Progenitor cell of endocrine pancreas (in vitro differentiated cells): Measurements from ENCODE around the gene TREML1. TPM values are rescaled to one million over a fixed set of nuclear protein-coding genes. Genes with fewer than 3 reads are reported as not detected.

ENCODE experiments used
- DNase-seq: peaks from one replicate; pipeline ENCODE4 v3.0.0; 2021; ENCODE audit warnings: low spot score; ENCODE audit not compliant: unreplicated experiment
- H3K27ac Mint-ChIP-seq: 2 replicates; pipeline ENCODE4 v1.8.0; 2021; ENCODE audit warnings: mild to moderate bottlenecking, moderate library complexity, mixed read lengths
- H3K27me3 Mint-ChIP-seq: 2 replicates; pipeline ENCODE4 v1.8.0; 2021; ENCODE audit warnings: mixed read lengths
- H3K36me3 Mint-ChIP-seq: 2 replicates; pipeline ENCODE4 v1.8.0; 2022; ENCODE audit warnings: mixed read lengths; ENCODE audit not compliant: insufficient read depth
- H3K4me1 Mint-ChIP-seq: 2 replicates; pipeline ENCODE4 v1.8.0; 2021; ENCODE audit warnings: low read depth, mixed read lengths
- H3K4me3 Mint-ChIP-seq: 2 replicates; pipeline ENCODE4 v1.8.0; 2021; ENCODE audit warnings: low read depth, mild to moderate bottlenecking, moderate library complexity, mixed read lengths
- H3K9me3 Mint-ChIP-seq: 2 replicates; pipeline ENCODE4 v1.8.0; 2021; ENCODE audit warnings: low read depth, mixed read lengths
- total RNA-seq: library from RNA; stranded (reverse); gene quantifications from 2 replicates; pipeline ENCODE4 v1.2.1, GENCODE V29; 2021
- TF ChIP-seq, protein P1 (sequence below): fragments of 200-600 bp; sonication (generic); IDR thresholded peaks from one replicate; pipeline ENCODE4 v1.5.0; 2021; ENCODE audit warnings: antibody characterized with exemption, mild to moderate bottlenecking; ENCODE audit not compliant: unreplicated experiment

TREML1 gene
- total RNA-seq, 1 donor from 2014 or later: not detected

GRCh38 chr6:41156771-41157170, 2.6 kb upstream of the TREML1 start:
- Mint-ChIP-seq H3K36me3 (no peaks in the 10 kb centered on the region), H3K4me3 (no peak overlapping the region), H3K9me3 (no peaks in the 10 kb centered on the region), H3K27ac (peak overlapping the region; percentile 73), H3K27me3 (peaks cover 17% of the 10 kb centered on the region), H3K4me1 (no peaks in the 10 kb centered on the region)
- DNase-seq: no peak
- TF ChIP-seq, protein P1, sequence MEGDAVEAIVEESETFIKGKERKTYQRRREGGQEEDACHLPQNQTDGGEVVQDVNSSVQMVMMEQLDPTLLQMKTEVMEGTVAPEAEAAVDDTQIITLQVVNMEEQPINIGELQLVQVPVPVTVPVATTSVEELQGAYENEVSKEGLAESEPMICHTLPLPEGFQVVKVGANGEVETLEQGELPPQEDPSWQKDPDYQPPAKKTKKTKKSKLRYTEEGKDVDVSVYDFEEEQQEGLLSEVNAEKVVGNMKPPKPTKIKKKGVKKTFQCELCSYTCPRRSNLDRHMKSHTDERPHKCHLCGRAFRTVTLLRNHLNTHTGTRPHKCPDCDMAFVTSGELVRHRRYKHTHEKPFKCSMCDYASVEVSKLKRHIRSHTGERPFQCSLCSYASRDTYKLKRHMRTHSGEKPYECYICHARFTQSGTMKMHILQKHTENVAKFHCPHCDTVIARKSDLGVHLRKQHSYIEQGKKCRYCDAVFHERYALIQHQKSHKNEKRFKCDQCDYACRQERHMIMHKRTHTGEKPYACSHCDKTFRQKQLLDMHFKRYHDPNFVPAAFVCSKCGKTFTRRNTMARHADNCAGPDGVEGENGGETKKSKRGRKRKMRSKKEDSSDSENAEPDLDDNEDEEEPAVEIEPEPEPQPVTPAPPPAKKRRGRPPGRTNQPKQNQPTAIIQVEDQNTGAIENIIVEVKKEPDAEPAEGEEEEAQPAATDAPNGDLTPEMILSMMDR: no peak

DNA sequence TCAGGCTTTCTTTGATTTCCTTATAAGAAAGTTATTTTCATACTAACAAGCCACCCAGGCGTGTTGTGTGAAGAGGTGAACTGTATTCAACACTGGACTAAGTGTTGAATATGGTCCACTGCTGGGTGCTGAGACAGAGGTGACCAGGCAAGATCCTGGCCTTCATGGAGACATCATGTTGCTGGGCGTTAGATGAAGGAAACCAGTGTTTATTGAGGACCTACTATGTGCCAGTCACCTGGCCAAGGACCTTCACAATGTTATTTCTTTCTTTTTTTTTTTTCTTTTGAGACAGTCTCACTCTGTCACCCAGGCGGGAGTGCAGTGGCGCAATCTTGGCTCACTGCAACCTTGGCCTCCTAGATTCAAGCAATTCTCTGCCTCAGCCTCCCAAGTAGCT, 1.9 kb upstream of the TREML1 start:
- H3K4me3 Mint-ChIP-seq: no peak overlapping the region
- H3K9me3 Mint-ChIP-seq: no peaks in the 10 kb centered on the region
- H3K27ac Mint-ChIP-seq: no peak overlapping the region
- DNase-seq: no peak
- TF ChIP-seq, protein P1: no peak
- H3K36me3 Mint-ChIP-seq: no peaks in the 10 kb centered on the region
- H3K4me1 Mint-ChIP-seq: no peaks in the 10 kb centered on the region
- H3K27me3 Mint-ChIP-seq: peaks cover 17% of the 10 kb centered on the region

- Mint-ChIP-seq H3K36me3 (no peaks in the 10 kb centered on the region), H3K27ac (no peak overlapping the region), H3K4me1 (no peaks in the 10 kb centered on the region), H3K9me3 (no peaks in the 10 kb centered on the region), H3K27me3 (peaks cover 17% of the 10 kb centered on the region), H3K4me3 (no peak overlapping the region)
- TF ChIP-seq, protein P1: no peak
- no peak for DNase-seq
Measured at GRCh38 chr6:41155132-41155805, 1.1 kb upstream of the TREML1 start.

DNA sequence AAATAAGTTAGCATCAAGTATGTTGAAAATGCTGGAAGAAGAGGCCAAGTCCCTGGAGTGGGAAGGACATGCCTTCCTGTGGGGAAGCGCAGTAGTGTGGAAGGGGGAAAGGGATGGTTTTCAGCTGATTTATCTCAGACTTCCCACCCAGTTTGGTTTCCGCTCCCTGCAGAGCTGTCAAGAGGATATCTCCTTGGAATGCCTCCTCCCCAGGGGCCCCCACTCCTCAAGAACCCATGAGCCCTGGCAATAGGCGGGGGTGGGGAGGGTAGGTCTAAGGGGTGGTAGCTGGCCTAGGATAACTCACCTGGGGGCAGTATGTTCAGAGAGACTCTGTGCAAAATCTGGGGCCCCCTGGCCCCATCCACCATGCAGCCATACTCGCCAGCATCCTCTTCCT, 696 bp downstream of the TREML1 start:
- Mint-ChIP-seq H3K27ac (no peak overlapping the region), H3K36me3 (no peaks in the 10 kb centered on the region), H3K4me3 (no peak overlapping the region), H3K27me3 (peaks cover 17% of the 10 kb centered on the region), H3K4me1 (no peaks in the 10 kb centered on the region), H3K9me3 (no peaks in the 10 kb centered on the region)
- TF ChIP-seq, protein P1: no peak
- no peak for DNase-seq

GRCh38 chr6:41150671-41151070, 3.5 kb downstream of the TREML1 start:
- Mint-ChIP-seq H3K9me3 (no peaks in the 10 kb centered on the region), H3K27me3 (peaks cover 9% of the 10 kb centered on the region), H3K4me3 (no peak overlapping the region), H3K4me1 (no peaks in the 10 kb centered on the region), H3K27ac (no peak overlapping the region), H3K36me3 (no peaks in the 10 kb centered on the region)
- TF ChIP-seq, protein P1: no peak
- DNase-seq: no peak
